ENCODE data around the gene KRTAP5-5.
"Not testable (repeated sequence)": the region's sequence is repeated elsewhere in the genome, so short reads cannot be mapped to it uniquely, and the experiment has no call there.

The KRTAP5-5 gene

GRCh38 chr11:1660111-1660867 is 30.7 kb downstream of the KRTAP5-5 start:
- no peak for DNase-seq

- not testable (repeated sequence) for DNase-seq
Measured at GRCh38 chr11:1661454-1662269, 32.1 kb downstream of the KRTAP5-5 start.

GRCh38 chr11:1662699-1663283 is 33.2 kb downstream of the KRTAP5-5 start:
- not testable (repeated sequence) for DNase-seq

- DNase-seq = no peak
Measured at GRCh38 chr11:1665313-1665712, 35.7 kb downstream of the KRTAP5-5 start.

- no peak for DNase-seq
Measured at GRCh38 chr11:1667121-1667850, 37.7 kb downstream of the KRTAP5-5 start.

GRCh38 chr11:1667906-1668305 is 38.3 kb downstream of the KRTAP5-5 start:
- no peak for DNase-seq

GRCh38 chr11:1668911-1669473 is 39.4 kb downstream of the KRTAP5-5 start:
- no peak for DNase-seq

GRCh38 chr11:1669546-1670218 is 40.1 kb downstream of the KRTAP5-5 start:
- DNase-seq = no peak

- not testable (repeated sequence) for DNase-seq
Measured at GRCh38 chr11:1670457-1670856, 40.9 kb downstream of the KRTAP5-5 start.

- no peak for DNase-seq
Measured at GRCh38 chr11:1670905-1671371, 41.4 kb downstream of the KRTAP5-5 start.

- no peak for DNase-seq
Measured at GRCh38 chr11:1671658-1672057, 42.1 kb downstream of the KRTAP5-5 start.

GRCh38 chr11:1672613-1673350 is 43.2 kb downstream of the KRTAP5-5 start:
- DNase-seq = no peak

GRCh38 chr11:1673446-1674172 is 44.0 kb downstream of the KRTAP5-5 start:
- no peak for DNase-seq

GRCh38 chr11:1674173-1675131 is 44.9 kb downstream of the KRTAP5-5 start:
- DNase-seq = no peak

- no peak for DNase-seq
Measured at GRCh38 chr11:1675536-1676228, 46.1 kb downstream of the KRTAP5-5 start.

GRCh38 chr11:1676229-1676740 is 46.7 kb downstream of the KRTAP5-5 start:
- no peak for DNase-seq

GRCh38 chr11:1679881-1680280 is 50.3 kb downstream of the KRTAP5-5 start:
- no peak for DNase-seq

All from CD4-positive, alpha-beta T cell treated with Interleukin-10 for 1 hour (primary cell).